ENCODE results near the gene NELL2. TPM values are rescaled to one million over a fixed set of nuclear protein-coding genes. Genes with fewer than 3 reads are reported as not detected.

NELL2 gene
- total RNA-seq, 1 donor from 2014 or later, result 16.9 TPM

- intact Hi-C loops (cut with DNase I), result no loop called here
Observed at GRCh38 chr12:44460261-44460660, 415.9 kb downstream of the NELL2 start.

GRCh38 chr12:44459569-44459968, 416.5 kb downstream of the NELL2 start:
- Histone ChIP-seq H3K36me3 (no peaks in the 10 kb centered on the region), H3K4me3 (no peak overlapping the region), H3K27ac (no peak overlapping the region), H3K9me3 (no peaks in the 10 kb centered on the region), H3K27me3 (no peaks in the 10 kb centered on the region), H3K4me1 (no peaks in the 10 kb centered on the region)
- intact Hi-C loops (cut with DNase I), result no loop called here
- DNase-seq (ENCODE audit: extremely low spot score in 2 of 2), result no peak
- TF ChIP-seq POLR2A (IDR thresholded peaks at IDR 0.05) (no peak), CTCF (IDR thresholded peaks at IDR 0.05) (no peak), POLR2AphosphoS5 (IDR thresholded peaks at IDR 0.05; ENCODE audit: insufficient read depth in 1 of 2, low read depth in 1 of 2) (no peak)

More at GRCh38 chr12:44460261-44460660, 415.9 kb downstream of the NELL2 start:
- no peak overlapping the region for H3K4me3 ChIP-seq
- DNase-seq (ENCODE audit: extremely low spot score in 2 of 2), result no peak
- no peaks in the 10 kb centered on the region for H3K27me3 ChIP-seq
- H3K4me1 ChIP-seq, result no peaks in the 10 kb centered on the region
- no peak for TF ChIP-seq POLR2AphosphoS5 (IDR thresholded peaks at IDR 0.05; ENCODE audit: insufficient read depth in 1 of 2, low read depth in 1 of 2)
- no peak for TF ChIP-seq CTCF (IDR thresholded peaks at IDR 0.05)
- no peak for TF ChIP-seq POLR2A (IDR thresholded peaks at IDR 0.05)
- no peaks in the 10 kb centered on the region for H3K36me3 ChIP-seq
- H3K27ac ChIP-seq, result no peak overlapping the region
- no peaks in the 10 kb centered on the region for H3K9me3 ChIP-seq

Small RNA genes lying within 50 kb of the gene (small RNA-seq; reads per million reads assigned to genes)
- gene RF00019, result not detected

Other genes starting within 250 kb of the NELL2 start
- not detected for gene DBX2, start 174.8 kb upstream of the NELL2 start, total RNA-seq

Measured in vagina (tissue), 2 donors.